ENCODE measurements around the gene DOCK1.

The DOCK1 gene

DNA sequence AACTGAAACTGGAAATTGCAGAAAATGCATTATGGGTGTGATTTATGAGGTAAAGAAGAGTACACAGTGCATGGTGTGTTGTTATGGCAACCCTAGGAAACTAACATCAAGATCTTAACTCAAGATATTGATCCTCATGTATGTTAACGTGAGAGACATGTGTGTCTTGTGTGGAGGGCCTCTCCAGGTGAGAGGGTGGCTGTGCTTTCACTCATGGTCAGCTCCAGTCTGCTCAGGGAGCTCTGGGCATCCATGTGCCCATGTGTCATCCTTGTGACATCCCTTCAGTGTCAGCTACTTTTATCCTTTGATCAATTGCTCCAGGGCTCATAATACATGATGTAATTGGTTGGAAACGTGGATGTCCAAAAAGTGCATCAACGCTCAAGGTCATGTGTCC is 316.1 kb downstream of the DOCK1 start:
- no peak for DNase-seq (ENCODE audit: low spot score)

DNA sequence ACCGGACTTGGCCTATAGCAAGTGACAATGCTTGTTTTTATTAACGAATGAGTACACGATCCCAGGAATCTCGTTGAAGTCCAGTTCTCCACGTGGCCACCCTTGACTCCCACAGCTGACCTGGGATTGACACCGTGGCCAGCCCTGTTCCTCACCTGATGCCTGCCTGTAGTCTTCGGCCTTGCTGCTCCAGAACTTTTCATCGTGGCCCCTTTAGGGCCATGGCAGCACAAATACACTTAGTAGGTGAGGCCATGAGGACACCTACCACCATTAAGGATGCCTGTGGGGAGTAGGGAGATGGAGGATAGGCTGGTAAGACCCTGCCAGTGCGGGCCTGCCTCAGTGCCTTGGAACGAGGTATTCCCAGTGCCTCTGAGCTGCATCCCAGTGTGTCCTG is 321.8 kb downstream of the DOCK1 start:
- no peak for DNase-seq (ENCODE audit: low spot score)

DNA sequence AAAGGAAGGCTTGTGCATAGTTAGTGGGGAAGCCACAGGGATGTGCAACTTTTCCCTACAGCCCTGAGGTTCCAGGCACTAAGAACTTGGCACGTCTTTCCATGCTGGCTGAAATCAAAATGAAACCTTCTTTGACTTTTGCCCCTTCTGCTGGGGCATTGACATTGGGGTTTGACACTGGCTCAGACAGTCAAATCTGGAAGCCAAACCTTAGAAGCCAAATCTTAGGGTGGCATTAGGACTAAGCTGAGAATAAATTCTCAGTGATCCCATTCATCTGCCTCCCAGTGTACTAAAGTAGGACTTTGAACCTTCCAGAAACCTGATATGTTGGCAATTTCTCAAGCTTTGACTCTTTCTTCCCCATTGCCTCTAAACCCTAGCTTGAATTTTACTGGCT is 322.4 kb downstream of the DOCK1 start:
- DNase-seq (ENCODE audit: low spot score) = no peak

DNA sequence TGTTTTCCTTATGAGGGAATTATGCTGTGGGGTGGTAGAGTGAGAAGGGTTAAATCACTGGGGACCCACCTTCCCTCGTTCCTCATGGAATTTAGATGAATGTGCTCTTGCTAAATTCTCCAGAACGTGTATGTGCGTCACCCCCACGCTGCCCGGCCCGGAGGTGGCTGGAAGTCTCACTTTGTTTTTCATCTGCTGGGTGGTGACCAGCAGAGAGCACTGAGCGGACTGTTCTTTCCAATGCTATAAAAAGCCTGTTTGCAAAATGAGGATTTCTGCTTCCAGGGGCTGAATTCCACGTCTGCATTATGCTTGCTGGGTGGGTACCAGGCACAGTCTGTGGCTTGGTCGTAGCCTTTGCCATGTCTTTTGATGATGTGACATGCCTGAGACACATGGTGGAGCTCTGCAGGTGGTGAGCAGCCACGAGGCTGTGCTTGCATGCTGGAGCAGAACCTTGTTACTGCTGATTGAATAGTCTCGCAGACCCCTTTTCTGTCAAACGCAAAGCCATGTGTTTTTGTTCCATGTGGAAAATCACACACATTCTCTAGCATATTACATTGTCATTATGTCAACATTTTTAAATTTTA is 323.1 kb downstream of the DOCK1 start:
- no peak for DNase-seq (ENCODE audit: low spot score)

DNA sequence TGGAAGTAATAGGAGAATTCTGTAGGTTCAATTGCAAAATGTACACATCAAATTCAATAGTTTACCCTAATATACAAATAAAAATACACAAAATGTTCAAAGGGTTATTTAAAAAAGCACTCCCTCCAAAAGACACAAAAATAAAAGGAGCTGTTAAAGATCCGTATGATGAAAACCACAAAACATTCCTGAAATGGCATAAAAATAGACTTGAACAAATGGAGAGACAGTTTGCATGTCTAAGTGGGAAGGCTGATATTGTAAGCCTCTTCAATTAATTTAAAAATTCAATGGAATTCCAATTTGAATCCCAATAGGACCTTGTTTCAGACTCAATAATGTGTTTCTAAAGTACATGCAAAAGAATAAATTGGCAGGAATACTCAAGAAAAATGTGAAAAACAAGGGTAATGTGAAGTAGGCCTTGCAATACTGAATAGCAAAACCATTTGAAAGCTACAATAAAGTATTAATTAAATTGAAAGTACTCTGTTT is 329.1 kb downstream of the DOCK1 start:
- no peak for DNase-seq (ENCODE audit: low spot score)

DNA sequence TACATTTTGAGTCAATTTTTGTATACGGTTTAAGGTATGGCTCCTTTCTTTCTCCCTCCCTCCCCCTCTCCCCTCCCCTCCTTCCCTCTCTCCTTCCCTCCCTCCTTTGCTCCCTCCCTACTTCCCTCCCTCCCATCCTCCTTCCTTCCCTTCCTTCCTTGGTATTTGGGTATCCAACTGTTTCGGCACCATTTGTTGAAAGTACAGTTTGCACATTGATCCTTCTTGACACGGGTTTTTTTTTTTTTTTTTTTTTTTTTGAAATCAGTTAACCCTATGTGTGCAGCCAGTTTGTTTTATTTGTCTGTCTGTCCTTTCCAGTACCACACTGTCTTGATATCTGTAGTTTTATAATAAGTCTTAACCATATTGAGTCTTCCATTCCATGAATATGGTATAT is 331.0 kb downstream of the DOCK1 start:
- DNase-seq (ENCODE audit: low spot score) = no peak

DNA sequence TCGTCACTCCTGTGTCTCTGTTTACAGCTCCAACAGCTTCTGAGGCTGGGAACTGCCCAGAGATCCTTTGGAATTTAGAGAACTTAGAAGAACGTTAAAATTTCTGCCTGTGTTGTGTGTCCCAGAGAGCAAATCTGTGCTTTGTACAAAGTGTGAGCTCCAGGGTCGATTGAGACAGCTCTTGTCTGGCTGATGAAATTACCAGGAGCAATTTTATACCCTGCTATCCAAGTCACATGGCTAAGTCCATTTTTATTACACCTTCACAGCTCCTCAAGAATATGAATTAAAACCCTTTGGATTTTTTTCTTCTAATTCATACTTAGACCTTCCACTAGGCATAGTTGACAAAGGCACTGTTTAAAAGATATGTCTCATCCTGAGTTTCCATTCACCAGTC is 337.7 kb downstream of the DOCK1 start:
- DNase-seq (ENCODE audit: low spot score) = no peak

DNA sequence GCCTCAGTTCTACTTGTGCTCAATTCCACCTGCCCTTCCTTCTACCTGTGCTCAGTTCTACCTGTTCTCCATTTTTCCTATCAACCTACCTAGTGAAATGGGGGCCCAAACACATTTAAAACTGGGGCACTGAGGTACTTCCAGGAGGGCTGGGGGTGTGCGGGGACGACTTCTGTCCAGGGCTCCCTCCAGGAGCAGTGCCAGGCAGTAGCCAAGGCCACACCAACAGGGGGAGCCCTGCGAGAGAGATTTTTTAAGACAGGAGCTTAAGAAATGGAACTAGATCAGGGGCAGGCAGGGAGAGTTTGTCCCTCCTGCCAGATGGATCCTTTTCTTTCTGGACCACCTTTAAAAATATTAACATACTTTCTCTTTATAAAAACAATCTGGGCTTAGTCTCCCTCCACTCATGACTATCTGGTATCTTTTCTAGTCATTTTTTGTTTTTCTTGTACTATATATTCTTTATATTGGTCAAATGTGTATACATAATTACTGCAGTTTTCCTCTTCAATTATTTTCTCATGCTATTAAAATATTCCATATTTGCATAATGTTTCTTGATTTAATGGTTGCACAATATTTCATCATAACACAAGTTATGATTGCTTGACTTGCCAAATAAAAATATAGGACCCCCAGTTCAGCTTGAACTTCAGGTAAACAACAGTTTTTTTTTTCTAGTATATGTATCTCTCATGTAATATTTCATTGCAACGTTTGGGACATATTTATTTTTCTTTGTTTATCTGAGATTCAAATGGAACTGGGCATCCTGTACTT is 338.5 kb downstream of the DOCK1 start:
- peak; percentile 30 for DNase-seq (ENCODE audit: low spot score)

DNA sequence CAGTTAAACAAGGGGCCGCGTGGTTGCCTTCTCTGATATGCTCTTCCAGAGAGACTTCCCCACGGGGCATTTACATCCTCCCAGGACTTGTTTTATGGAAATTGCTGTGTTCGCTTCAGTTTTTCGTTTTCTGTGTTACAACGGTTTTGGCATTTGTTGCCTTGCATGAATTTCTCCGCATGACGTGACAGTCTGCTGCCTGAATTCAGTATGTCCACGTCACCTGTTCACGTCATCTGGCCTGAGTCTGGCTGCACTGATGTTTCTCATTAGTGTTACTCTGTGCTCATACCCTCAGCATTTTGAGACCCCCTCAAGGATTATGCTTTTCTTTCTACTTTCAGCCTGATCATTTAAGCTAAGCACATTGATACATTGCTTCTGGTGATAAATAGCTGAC is 340.2 kb downstream of the DOCK1 start:
- no peak for DNase-seq (ENCODE audit: low spot score)

DNA sequence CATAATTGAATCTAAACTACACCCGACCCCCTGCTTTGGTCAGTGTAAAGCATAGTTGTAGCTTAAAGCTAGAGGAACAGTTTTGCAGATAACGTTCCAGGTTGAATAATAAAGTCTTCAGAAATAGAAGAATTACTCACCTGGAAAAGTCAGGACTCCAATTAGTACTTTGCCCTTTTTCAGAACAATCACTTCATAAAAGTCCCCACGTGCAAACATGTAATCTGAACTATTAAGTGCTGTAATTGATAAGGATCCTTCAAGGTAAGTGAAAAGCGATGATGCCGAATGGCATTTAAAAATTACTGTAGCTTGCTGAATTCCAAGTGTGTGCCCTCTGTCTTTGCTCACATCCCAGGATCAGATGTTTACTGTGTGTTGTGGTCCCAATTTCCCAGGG is 344.8 kb downstream of the DOCK1 start:
- no peak for DNase-seq (ENCODE audit: low spot score)

DNA sequence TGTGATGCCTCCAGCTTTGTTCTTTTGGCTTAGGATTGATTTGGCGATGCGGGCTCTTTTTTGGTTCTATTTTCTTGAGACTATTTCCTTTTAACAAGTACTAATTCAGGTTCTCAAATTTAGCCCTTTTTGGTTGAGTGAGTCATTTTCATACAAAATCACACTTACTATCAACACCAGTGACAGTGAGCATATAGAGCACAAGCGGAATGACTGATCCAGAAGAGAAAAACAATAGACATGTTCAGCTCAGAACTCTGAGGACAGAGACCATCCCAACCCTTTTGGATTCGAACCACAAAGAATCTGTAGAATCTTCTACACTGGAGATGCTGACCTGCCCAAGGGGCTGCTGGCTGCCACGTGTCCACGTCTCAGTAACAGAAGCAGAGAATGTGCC is 347.6 kb downstream of the DOCK1 start:
- DNase-seq (ENCODE audit: low spot score) = no peak

DNA sequence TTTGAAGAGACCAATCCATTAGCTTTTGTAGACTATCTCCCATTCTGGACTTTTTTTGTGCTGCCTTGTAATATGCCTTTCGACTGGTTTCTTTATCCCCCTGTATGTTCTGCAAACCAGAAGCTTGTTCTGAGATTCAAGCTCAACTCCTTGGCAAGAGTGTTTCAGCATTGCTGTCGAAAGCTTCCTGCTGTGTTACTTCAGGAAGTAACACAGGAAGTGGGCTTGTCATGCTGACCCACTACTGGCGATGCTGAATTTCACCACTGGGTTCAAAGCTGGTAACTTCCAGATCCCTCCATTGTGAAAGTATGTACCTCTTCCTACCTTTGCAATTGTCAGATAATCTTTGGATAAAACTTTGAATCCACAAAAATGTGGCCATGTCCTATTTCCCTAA is 349.0 kb downstream of the DOCK1 start:
- peak; percentile 52 for DNase-seq (ENCODE audit: low spot score)

DNA sequence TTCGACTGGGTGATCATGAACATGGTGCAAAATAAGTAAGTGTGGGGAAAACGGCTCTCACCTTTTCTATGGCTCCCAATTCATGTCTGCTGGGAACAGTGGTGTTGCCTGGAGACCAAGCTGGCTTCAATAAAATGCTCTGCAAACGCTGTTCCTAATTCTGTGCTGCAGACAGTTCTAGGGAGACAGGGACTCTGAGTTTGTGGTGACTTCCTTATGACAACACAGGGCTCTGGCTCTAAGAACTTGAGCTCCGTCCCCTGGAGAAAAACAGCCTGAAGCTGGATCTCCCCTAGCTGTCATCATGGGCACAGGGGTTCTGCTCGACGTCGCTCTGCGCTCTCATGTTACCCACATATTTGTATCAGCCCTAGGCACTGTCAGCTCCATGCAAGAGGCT is 352.2 kb downstream of the DOCK1 start:
- no peak for DNase-seq (ENCODE audit: low spot score)

DNA sequence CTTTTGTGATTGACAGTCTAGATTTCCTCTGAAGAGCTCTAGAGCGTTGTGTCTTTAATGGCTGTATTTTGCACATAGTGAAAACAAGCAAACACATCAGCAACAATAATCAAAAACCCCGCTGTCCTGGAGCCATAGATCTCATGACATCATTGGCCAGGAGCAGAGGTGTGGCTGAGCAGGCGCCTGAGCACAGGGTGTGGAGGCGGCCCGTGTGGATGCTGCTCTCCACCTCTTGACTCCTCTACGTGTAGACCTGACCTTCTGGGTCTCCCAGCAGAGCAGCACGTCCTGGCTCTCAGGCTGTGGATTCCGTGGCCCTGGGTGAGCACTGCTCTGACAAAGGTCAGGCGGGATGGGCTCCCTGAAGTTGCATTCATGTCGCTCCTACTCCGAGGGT is 354.1 kb downstream of the DOCK1 start:
- no peak for DNase-seq (ENCODE audit: low spot score)

DNA sequence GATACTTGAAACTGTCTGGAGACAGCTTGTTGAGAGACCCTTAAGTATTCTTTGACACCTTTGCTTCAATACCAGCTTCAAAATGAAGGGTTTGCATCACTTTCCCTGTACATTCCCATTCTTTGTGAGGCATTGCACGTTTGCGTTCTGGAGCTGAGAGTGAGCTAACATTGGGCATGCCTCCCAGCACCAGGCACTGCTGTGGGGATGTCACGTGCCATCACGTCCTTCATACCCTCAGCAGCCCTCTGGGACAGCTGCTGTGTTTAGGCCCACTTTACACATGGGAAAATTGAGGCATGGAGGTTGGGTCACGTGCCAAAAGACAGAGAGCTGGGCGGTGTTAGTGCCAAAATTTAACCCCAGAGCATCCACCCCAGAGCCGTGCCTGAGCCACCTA is 357.4 kb downstream of the DOCK1 start:
- DNase-seq (ENCODE audit: low spot score) = no peak

DNA sequence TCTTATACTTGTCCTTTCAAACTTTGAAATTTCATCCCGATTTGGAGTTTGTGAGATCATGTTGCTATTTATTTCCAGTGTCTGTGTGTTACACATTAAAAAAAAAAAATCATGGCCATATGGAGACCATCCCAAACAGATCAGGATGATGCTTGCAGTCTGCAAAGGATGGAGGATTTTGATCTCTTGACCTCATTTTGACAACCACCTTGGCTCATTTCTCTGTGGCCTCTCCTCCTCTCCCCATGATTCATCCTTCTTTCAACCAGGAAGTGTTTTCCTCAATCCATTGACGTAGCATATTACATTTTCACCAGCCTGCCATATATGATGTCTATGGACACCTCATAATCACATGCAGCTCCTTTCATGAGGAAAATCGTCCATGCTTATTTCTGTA is 360.1 kb downstream of the DOCK1 start:
- DNase-seq (ENCODE audit: low spot score) = no peak

DNA sequence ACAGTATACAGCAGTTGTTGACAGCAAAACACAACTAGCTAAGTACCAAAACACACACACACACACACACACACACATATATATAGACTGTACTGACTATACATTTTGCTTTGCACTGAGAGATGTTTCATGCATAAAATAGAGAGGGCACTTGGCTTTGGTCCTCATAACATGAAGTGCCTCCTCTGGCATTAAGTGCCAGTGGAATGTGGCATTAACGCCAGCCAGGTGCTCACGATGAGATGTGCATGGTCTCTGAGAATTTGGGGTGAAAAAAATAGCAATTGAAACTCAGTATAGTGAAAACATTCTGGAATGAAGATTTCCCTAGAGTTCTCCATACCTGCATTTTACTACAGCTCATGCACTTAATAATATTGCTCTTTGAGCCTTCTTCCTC is 361.2 kb downstream of the DOCK1 start:
- no peak for DNase-seq (ENCODE audit: low spot score)

DNA sequence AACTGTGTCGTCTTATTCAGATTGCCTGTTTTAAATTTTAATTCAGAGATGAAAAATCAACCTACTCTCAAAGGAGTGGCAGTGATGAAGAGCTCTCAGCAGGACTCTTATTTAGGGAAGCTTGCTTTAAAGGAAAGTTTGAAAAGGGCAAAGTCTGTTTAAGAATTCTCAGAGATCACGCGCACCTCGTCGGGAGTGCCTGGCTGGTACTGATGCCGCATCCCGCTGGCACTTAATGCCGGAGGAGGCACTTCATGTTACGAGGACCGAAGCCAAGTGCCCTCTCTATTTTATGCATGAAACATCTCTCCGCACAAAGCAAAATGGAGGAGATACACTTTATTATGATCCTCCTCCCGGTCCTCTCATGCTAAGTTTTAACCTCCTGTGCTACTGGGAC is 362.2 kb downstream of the DOCK1 start:
- no peak for DNase-seq (ENCODE audit: low spot score)

DNA sequence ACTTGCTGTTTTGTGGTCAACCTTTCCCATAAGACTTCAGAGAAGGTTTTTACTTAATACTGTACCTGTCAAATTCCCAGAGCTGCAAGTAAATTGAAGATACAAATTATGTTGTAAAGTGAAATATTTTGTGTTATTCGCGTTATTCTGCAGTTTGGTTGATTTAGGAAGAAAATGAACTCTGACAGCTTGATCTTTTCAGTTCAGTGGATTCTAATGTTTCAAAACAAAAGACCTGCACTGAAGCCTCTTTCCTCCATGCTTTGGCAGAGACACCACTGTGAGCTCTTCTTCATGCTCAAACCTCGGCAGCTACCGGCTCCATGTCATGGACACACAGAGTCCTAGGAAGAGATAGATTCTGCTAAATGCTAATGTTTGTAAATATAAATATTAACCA is 366.8 kb downstream of the DOCK1 start:
- no peak for DNase-seq (ENCODE audit: low spot score)

DNA sequence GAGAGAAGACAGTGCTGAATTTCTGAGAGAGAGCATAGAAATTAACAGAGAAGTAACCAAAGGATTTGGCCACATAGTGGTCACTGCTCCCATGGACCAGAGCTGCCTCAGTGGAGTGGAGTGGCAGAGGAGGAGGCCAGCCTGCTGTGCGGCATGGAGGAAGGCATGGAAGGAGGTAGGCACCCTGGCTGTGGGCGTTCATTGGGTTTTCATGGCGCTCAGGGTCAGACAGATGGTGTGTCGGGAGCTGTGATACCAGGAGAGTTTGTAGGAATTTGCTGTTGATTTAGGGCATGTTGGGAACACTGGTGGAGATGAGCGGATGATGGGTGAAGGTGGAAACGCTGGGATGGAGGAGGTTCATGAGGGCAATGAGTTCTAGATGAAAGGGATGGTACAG is 370.0 kb downstream of the DOCK1 start:
- no peak for DNase-seq (ENCODE audit: low spot score)

DNA sequence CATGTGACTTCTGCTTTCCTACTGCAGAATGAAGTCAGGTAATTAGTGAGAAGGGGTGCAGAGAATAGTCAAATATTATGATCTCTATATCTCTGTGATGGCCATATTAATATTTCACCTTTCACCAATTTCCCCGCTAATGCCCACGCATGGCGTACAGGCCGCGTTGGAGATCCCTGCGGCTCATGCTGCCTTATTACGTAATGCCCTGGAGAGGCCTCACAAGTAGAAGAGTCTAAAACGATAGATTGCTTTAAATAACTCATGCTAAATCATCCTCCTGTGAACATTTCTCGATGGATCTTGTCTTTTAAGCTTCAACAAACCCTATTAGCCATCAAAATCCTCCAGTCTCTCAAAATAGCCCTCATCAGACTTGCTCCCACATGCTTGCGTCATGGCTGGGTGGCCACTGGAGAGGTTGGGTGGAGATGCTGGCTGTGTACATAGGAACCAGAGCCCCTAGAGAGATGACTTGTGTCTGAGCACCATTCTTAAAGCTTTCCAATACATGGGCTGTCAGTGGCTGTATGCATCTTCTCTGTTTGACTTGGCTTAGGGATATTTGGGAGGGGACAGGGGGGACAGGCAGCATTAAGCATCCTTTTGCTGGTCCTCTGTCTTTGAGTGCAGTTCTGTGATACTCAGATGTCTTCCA is 370.7 kb downstream of the DOCK1 start:
- no peak for DNase-seq (ENCODE audit: low spot score)

DNA sequence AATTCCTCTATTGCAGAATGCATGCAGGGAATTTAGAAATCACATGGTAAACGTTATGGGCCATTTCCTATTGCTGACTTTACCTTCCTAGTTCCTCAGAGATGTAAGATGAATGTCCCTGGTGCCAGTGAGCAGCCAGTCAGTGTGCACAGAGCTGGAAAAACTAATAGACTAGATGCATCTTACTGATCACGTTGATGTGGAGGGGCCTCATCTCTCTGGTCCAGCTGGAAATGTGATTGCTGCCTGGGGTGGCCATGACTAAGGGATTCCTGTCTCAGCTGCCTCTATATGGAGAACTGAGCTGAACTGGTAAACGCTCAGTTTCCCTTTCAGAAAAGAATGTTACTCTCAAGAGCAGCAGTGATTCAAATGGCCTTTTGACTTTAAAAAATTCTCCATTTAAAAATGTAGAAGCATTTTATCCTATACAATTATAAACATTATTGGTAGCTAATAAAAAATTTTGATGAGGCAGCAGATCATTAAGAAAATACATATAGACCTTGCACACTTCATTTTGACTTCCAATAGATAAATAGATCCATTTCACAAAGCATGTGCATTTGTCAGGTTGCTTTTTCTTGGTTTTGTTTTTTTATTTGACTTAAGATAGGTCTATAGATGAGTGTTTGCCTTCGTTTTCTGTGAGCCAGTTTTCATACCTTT is 371.7 kb downstream of the DOCK1 start:
- DNase-seq (ENCODE audit: low spot score) = no peak

DNA sequence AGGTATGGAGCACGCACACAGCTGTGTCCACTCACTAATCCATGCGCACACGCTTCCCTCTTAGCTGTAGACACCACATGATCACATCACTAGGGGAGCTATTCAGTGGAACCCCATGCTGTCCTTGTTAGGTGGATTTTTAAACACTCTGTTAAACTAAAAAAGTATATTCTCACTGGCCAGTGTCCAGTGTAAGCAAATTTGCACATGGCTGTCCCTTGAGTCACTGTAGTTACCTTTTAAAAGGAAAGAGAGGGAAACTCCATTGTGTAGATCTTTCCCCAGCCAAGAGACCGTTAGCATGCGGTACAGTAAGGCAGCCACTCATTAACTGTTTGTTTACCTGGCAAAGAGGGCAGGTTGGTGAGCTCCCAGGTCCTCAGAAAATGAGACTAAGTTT is 372.8 kb downstream of the DOCK1 start:
- DNase-seq (ENCODE audit: low spot score) = no peak

Data from kidney capillary endothelial cell (primary cell).